Neural cell (in vitro differentiated cells): ENCODE data around the gene ARRDC2. TPM values are rescaled to one million over a fixed set of nuclear protein-coding genes. Genes with fewer than 3 reads are reported as not detected.
"Not testable (repeated sequence)": the region's sequence is repeated elsewhere in the genome, so short reads cannot be mapped to it uniquely, and the experiment has no call there.

Experiments
- H2AFZ ChIP-seq: fragments of 200-600, 300-800 bp; sonication (generic), shearing (Covaris generic); 2 replicates; pipeline ENCODE4 v1.6.0; 2014; ENCODE audit warnings: low read depth, mild to moderate bottlenecking, antibody characterized with exemption, low read length, moderate library complexity
- H3F3A ChIP-seq: fragments of 200-600 bp; shearing (Covaris generic); 2 replicates; pipeline ENCODE4 v1.6.1; 2016; ENCODE audit warnings: mild to moderate bottlenecking, moderate library complexity, mixed read lengths, antibody characterized with exemption, low read length; ENCODE audit not compliant: insufficient read depth, poor library complexity, severe bottlenecking
- H3K27ac ChIP-seq: fragments of 200-600, 300-800 bp; sonication (generic), shearing (Covaris generic); 2 replicates; pipeline ENCODE4 v1.5.1; 2014; ENCODE audit warnings: mild to moderate bottlenecking, low read length, moderate library complexity
- H3K27me3 ChIP-seq: fragments of 300-800, 200-600 bp; sonication (generic), shearing (Covaris generic); 2 replicates; pipeline ENCODE4 v1.6.0; 2014; ENCODE audit warnings: mild to moderate bottlenecking, low read depth, low read length, moderate library complexity; ENCODE audit not compliant: insufficient read depth
- H3K36me3 ChIP-seq: fragments of 300-800, 200-600 bp; sonication (generic), shearing (Covaris generic); 2 replicates; pipeline ENCODE4 v1.5.1; 2014; ENCODE audit warnings: mild to moderate bottlenecking, antibody characterized with exemption, low read length, moderate library complexity; ENCODE audit not compliant: insufficient read depth
- H3K4me2 ChIP-seq: fragments of 300-800, 200-600 bp; sonication (generic), shearing (Covaris generic); 2 replicates; pipeline ENCODE4 v1.6.0; 2014; ENCODE audit warnings: mild to moderate bottlenecking, low read length
- H3K4me3 ChIP-seq: fragments of 300-800, 200-600 bp; sonication (generic), shearing (Covaris generic); 2 replicates; pipeline ENCODE4 v1.5.1; 2014; ENCODE audit warnings: mild to moderate bottlenecking, low read length, moderate library complexity
- H3K79me2 ChIP-seq: fragments of 200-600 bp; shearing (Covaris generic); replicated peaks from 2 replicates; pipeline ENCODE4 v1.6.0; 2014; ENCODE audit warnings: mild to moderate bottlenecking, low read length, moderate library complexity; ENCODE audit not compliant: insufficient read depth
- H3K9ac ChIP-seq: fragments of 300-800, 200-600 bp; sonication (generic), shearing (Covaris generic); 2 replicates; pipeline ENCODE4 v1.6.1; 2016; ENCODE audit warnings: mild to moderate bottlenecking, low read length, mixed read lengths
- H3K9me2 ChIP-seq: fragments of 200-600 bp; shearing (Covaris generic); 2 replicates; pipeline ENCODE4 v1.6.1; 2016; ENCODE audit warnings: mild to moderate bottlenecking, low read length, mixed read lengths; ENCODE audit not compliant: insufficient read depth
- H3K9me3 ChIP-seq: fragments of 200-600, 300-800 bp; sonication (generic), shearing (Covaris generic); 2 replicates; pipeline ENCODE4 v1.6.1; 2016; ENCODE audit warnings: mild to moderate bottlenecking, mixed run types, low read length, moderate library complexity, mixed read lengths
- H4K20me1 ChIP-seq: fragments of 200-600 bp; shearing (Covaris generic); 2 replicates; pipeline ENCODE4 v1.6.1; 2016; ENCODE audit warnings: mild to moderate bottlenecking, mixed run types; ENCODE audit not compliant: insufficient read depth
- CTCF ChIP-seq: fragments of 450-650 bp; IDR thresholded peaks from 2 replicates; pipeline ENCODE4 v1.5.1; 2014; ENCODE audit warnings: antibody characterized with exemption, mild to moderate bottlenecking, moderate library complexity; ENCODE audit not compliant: poor library complexity, severe bottlenecking
- EP300 ChIP-seq: fragments of 450-650 bp; conservative IDR thresholded peaks from 2 replicates; pipeline ENCODE4 v1.6.1; 2014; ENCODE audit warnings: antibody characterized with exemption, mild to moderate bottlenecking, moderate library complexity; ENCODE audit not compliant: poor library complexity, severe bottlenecking
- EZH2 ChIP-seq: fragments of 200-600, 300-800 bp; shearing (Covaris generic), sonication (generic); IDR thresholded peaks from 2 replicates; pipeline ENCODE4 v1.6.1; 2014; ENCODE audit warnings: antibody characterized with exemption, low read length, borderline replicate concordance, mild to moderate bottlenecking; ENCODE audit not compliant: insufficient read depth, poor library complexity, severe bottlenecking
- MXI1 ChIP-seq: fragments of 450-650 bp; conservative IDR thresholded peaks from 2 replicates; pipeline ENCODE4 v1.6.1; 2014; ENCODE audit warnings: antibody characterized with exemption, mild to moderate bottlenecking; ENCODE audit not compliant: poor library complexity, severe bottlenecking
- POLR2AphosphoS5 ChIP-seq: IDR thresholded peaks from 2 replicates; pipeline ENCODE4 v1.6.1; 2012
- RAD21 ChIP-seq: fragments of 450-650 bp; conservative IDR thresholded peaks from 2 replicates; pipeline ENCODE4 v1.6.1; 2014; ENCODE audit warnings: antibody characterized with exemption, mild to moderate bottlenecking, moderate library complexity
- REST ChIP-seq: IDR thresholded peaks from 2 replicates; pipeline ENCODE4 v1.6.1; 2012; ENCODE audit warnings: borderline replicate concordance
- SMC3 ChIP-seq: fragments of 450-650 bp; conservative IDR thresholded peaks from 2 replicates; pipeline ENCODE4 v1.6.1; 2014; ENCODE audit warnings: antibody characterized with exemption, mild to moderate bottlenecking, moderate library complexity; ENCODE audit not compliant: poor library complexity
- TAF1 ChIP-seq: IDR thresholded peaks from 2 replicates; pipeline ENCODE4 v1.6.1; 2012; ENCODE audit warnings: low read depth
- polyA plus RNA-seq: library from polyadenylated mRNA; depleted of rRNA; stranded (reverse); fragments of >200 nt; gene quantifications from 2 replicates; pipeline ENCODE4 v1.2.3, GENCODE V29; 2014

ARRDC2 gene
- polyA plus RNA-seq, 1 donor from 2014 or later, result 3.6 TPM

GRCh38 chr19:17985037-17985818 lies 22.7 kb upstream of the ARRDC2 start:
- Histone ChIP-seq H3F3A (no peaks in the 10 kb centered on the region), H3K27me3 (no peaks in the 10 kb centered on the region), H2AFZ (no peak overlapping the region), H3K36me3 (no peaks in the 10 kb centered on the region), H3K9ac (no peak overlapping the region), H3K9me2 (no peaks in the 10 kb centered on the region), H3K27ac (no peak overlapping the region), H3K4me2 (no peak overlapping the region), H4K20me1 (no peaks in the 10 kb centered on the region), H3K4me3 (no peak overlapping the region), H3K9me3 (no peaks in the 10 kb centered on the region), H3K79me2 (no peaks in the 10 kb centered on the region)
- TF ChIP-seq MXI1 (no peak), EP300 (no peak), REST (no peak), TAF1 (no peak), POLR2AphosphoS5 (no peak), RAD21 (no peak), EZH2 (no peak), CTCF (no peak), SMC3 (no peak)

- H4K20me1 ChIP-seq, H3K27me3 ChIP-seq, H3K36me3 ChIP-seq: not testable (repeated sequence)
Measured at GRCh38 chr19:17986569-17986968, 21.4 kb upstream of the ARRDC2 start.

More at GRCh38 chr19:17986569-17986968, 21.4 kb upstream of the ARRDC2 start:
- H3K9me2 ChIP-seq, H3K4me3 ChIP-seq, H3K9me3 ChIP-seq, H3K79me2 ChIP-seq, H3K4me2 ChIP-seq, H3K9ac ChIP-seq, H3K27ac ChIP-seq, H2AFZ ChIP-seq, H3F3A ChIP-seq: not testable (repeated sequence)
